Ishikawa (cell line): ENCODE measurements around the gene LSMEM2.

Experiments
- CEBPB ChIP-seq: IDR thresholded peaks from 2 replicates; pipeline ENCODE4 v1.6.1; 2012
- CREB1 ChIP-seq: IDR thresholded peaks from 2 replicates; pipeline ENCODE4 v1.6.1; 2012; ENCODE audit warnings: low read depth
- EGR1 ChIP-seq: IDR thresholded peaks from 2 replicates; pipeline ENCODE4 v1.6.1; 2012
- EP300 ChIP-seq: IDR thresholded peaks from 2 replicates; pipeline ENCODE4 v1.6.1; 2012; ENCODE audit warnings: borderline replicate concordance
- FOXM1 ChIP-seq: IDR thresholded peaks from 2 replicates; pipeline ENCODE4 v1.6.1; 2012; ENCODE audit warnings: low read depth, borderline replicate concordance
- NFIC ChIP-seq: IDR thresholded peaks from 2 replicates; pipeline ENCODE4 v1.6.1; 2012
- RAD21 ChIP-seq: IDR thresholded peaks from 2 replicates; pipeline ENCODE4 v1.6.1; 2012; ENCODE audit warnings: low read depth
- TAF1 ChIP-seq: IDR thresholded peaks from 2 replicates; pipeline ENCODE4 v1.6.1; 2012; ENCODE audit warnings: low read depth, mild to moderate bottlenecking
- TCF12 ChIP-seq: IDR thresholded peaks from 2 replicates; pipeline ENCODE4 v1.6.1; 2012; ENCODE audit warnings: low read depth
- TEAD4 ChIP-seq: IDR thresholded peaks from 2 replicates; pipeline ENCODE4 v1.6.1; 2012
- YY1 ChIP-seq: IDR thresholded peaks from 2 replicates; pipeline ENCODE4 v1.6.1; 2012; ENCODE audit warnings: low read depth
- ZBTB7A ChIP-seq: IDR thresholded peaks from 2 replicates; pipeline ENCODE4 v1.6.1; 2012; ENCODE audit warnings: low read depth
- TF ChIP-seq, protein P1 (sequence below): IDR thresholded peaks from 2 replicates; pipeline ENCODE4 v1.6.1; 2012
- TF ChIP-seq, protein P2 (sequence below): IDR thresholded peaks from 2 replicates; pipeline ENCODE4 v1.6.1; 2012; ENCODE audit warnings: low read depth, mild to moderate bottlenecking
- TF ChIP-seq, protein P3 (sequence below): IDR thresholded peaks from 2 replicates; pipeline ENCODE4 v1.6.1; 2012

LSMEM2 gene

DNA sequence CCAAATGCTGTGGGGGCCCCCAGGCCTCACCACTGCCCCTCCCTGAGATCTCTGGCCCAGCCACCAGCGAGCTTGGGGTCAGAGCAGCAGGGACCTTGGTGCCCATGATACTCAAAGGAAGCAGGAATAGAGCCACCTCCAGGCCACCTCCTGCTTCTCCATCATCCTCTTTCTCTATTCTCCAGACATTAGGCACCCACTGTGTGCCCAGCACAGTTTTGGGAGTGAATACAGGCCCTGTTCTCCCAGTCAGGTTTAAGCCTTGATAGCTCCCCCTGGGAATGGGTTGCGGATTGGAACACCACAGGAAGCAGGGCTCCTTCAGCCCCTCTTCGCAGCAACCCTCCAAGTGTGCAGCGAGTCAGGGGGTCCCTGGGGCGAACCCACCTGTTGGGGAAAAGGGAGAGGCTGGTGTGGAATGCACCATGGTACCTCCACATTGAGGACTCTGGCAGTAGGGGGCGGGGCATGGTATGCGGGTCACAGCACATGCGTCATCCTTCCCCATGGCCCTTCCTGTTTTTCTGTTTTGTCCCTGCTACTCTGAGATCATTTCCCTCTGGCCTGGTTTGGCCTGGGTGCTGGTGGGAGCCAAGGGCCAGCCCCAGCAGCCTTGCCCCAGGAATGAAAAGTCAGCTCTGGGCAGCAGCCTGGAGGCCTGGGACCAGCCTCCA, 24.2 kb upstream of the LSMEM2 start:
- TF ChIP-seq CEBPB (no peak), ZBTB7A (no peak)
- TF ChIP-seq, protein P1, sequence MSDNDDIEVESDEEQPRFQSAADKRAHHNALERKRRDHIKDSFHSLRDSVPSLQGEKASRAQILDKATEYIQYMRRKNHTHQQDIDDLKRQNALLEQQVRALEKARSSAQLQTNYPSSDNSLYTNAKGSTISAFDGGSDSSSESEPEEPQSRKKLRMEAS, result no peak

DNA sequence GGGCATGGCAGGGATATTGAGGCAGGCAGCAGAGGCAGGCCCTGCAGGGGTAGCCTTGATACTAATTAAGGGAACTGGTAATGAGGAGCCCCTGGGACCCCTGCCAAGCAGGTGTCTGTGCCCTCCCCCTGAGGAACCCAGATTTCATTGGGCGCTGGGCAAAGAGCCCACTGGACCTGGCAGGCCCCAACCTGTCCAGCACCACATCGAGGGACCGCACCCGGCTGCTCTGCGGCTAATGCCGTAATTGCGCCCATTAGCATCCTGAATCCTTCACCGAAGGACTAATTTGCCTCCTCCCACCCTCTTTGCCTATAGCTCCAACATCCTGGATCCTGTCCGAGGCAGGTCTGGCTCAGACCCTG, 23.7 kb upstream of the LSMEM2 start:
- TF ChIP-seq TEAD4, result no peak
- TF ChIP-seq FOXM1, result no peak
- TF ChIP-seq TAF1, result no peak
- no peak for TF ChIP-seq EP300
- TF ChIP-seq NFIC, result no peak
- TF ChIP-seq CEBPB, result no peak

DNA sequence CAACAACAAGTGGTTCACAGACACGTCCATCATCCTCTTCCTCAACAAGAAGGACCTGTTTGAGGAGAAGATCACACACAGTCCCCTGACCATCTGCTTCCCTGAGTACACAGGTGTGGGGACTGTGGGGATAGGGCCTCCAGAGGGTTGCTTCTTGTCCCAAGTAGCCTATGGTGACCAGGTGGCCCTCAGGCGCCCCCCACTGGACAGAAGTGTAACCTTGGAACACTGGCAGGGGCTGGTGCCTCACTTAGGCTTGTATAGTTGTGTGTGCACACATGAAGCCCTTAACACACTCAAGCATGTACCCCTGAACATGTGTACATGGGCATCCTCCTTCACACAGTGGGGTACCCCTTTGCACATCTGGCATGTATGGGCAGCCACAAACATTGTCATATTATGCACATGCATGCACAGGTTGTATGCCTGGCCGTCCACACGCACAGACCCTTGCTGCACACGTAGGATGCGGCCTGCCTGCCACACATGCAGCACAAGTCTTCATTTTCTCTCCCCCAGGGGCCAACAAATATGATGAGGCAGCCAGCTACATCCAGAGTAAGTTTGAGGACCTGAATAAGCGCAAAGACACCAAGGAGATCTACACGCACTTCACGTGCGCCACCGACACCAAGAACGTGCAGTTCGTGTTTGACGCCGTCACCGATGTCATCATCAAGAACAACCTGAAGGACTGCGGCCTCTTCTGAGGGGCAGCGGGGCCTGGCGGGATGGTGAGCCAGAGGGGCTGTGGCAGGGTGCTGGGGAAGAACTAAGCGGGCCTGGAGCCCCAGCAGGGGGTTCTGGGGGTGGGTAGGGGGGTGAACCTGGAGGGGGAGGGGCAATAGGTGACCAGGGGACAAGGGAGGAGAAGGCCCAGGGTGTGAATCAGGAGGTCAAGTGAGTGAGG, 21.7 kb upstream of the LSMEM2 start:
- TF ChIP-seq, protein P1, result no peak
- TF ChIP-seq RAD21, result peak; percentile 72

DNA sequence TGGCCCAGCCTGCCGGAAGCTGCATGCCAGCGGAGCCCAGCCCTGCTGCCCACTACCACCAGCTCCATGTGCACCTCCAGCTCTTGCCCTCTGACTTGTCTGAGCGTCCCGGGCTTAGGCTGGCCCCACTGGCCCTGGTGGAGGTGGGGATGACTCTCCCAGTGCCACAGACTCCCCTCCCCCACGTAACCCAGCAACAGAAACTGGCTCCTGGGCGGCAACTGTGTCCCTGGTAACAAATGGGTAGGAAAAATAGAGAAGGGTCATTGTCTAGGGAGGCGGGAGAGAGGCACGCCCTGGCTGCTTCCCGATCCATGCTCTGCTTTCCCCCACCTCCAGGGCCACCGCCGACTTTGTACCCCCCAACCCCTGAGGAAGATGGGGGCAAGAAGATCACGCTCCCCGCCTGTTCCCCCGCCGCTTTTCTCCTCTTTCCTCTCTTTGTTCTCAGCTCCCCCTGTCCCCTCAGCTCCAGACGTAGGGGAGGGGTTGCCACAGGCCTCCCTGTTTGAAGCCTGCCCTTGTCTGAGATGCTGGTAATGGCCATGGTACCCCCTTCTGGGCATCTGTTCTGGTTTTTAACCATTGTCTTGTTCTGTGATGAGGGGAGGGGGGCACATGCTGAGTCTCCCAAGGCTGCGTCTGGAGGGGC, 20.7 kb upstream of the LSMEM2 start:
- TF ChIP-seq EGR1 (no peak), TAF1 (no peak), TCF12 (no peak), RAD21 (no peak), CREB1 (no peak), YY1 (no peak), ZBTB7A (no peak), EP300 (no peak), TEAD4 (no peak), CEBPB (no peak)
- TF ChIP-seq, protein P2, sequence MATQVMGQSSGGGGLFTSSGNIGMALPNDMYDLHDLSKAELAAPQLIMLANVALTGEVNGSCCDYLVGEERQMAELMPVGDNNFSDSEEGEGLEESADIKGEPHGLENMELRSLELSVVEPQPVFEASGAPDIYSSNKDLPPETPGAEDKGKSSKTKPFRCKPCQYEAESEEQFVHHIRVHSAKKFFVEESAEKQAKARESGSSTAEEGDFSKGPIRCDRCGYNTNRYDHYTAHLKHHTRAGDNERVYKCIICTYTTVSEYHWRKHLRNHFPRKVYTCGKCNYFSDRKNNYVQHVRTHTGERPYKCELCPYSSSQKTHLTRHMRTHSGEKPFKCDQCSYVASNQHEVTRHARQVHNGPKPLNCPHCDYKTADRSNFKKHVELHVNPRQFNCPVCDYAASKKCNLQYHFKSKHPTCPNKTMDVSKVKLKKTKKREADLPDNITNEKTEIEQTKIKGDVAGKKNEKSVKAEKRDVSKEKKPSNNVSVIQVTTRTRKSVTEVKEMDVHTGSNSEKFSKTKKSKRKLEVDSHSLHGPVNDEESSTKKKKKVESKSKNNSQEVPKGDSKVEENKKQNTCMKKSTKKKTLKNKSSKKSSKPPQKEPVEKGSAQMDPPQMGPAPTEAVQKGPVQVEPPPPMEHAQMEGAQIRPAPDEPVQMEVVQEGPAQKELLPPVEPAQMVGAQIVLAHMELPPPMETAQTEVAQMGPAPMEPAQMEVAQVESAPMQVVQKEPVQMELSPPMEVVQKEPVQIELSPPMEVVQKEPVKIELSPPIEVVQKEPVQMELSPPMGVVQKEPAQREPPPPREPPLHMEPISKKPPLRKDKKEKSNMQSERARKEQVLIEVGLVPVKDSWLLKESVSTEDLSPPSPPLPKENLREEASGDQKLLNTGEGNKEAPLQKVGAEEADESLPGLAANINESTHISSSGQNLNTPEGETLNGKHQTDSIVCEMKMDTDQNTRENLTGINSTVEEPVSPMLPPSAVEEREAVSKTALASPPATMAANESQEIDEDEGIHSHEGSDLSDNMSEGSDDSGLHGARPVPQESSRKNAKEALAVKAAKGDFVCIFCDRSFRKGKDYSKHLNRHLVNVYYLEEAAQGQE, result no peak
- TF ChIP-seq, protein P1, result no peak
- TF ChIP-seq, protein P3, sequence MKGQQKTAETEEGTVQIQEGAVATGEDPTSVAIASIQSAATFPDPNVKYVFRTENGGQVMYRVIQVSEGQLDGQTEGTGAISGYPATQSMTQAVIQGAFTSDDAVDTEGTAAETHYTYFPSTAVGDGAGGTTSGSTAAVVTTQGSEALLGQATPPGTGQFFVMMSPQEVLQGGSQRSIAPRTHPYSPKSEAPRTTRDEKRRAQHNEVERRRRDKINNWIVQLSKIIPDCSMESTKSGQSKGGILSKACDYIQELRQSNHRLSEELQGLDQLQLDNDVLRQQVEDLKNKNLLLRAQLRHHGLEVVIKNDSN, result no peak

DNA sequence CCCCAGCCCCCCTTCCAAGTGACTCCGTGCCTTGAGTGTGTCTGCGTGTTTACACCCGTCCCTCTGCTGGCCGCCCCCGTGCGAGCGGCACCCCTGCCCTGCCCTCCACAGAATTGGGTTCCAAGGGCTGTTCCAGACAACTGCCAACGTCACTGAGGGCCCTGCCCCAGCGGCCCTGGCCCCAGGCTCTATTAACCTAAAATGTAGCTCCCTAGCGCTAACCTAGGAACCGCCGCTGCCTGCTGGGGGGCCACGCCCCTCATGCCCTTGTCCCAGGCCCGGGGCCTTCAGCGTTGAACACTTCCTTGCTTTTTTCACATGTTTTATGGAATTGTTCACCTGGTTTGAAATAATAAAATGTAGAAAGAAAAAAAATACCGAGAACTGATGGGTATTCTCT, 19.9 kb upstream of the LSMEM2 start:
- TF ChIP-seq FOXM1 (no peak), NFIC (no peak), CEBPB (no peak), CREB1 (no peak), TCF12 (no peak), RAD21 (no peak), EGR1 (no peak), YY1 (no peak)
- TF ChIP-seq, protein P3, result no peak

DNA sequence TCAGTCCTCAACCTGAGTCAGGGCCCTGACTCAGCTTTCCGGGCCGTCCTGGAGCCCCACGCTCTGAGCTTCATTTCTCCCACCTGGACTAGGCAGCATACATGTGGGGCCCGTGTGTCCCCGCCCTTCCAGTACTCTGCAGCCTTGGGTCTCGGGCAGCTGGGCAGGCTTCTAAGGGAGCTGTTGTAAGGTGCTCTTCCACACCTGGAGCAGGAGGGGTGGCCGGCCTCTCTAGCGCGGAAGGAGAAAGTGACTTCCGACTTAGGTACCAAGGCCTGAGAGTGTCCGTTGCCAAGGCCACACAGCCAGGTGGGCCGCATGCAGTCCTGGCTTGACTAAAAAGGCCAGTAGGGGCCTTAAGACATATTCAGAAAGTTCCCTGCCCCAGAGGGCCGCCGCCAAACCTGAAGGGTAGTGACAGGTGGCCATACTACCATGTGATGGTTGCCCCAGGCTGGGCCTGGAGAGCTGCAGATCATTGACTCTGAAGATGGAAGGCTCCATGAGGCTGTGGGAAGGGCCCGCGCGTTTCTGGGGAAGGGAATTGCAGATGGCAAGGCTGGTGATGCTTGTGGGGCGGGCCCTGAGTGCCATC, 19.4 kb upstream of the LSMEM2 start:
- TF ChIP-seq YY1 (no peak), NFIC (no peak), EGR1 (no peak), TCF12 (no peak), ZBTB7A (no peak), CREB1 (no peak), RAD21 (no peak), TEAD4 (no peak), CEBPB (no peak), FOXM1 (no peak), EP300 (no peak), TAF1 (no peak)
- TF ChIP-seq, protein P1, result no peak
- TF ChIP-seq, protein P3, result no peak
- TF ChIP-seq, protein P2, result no peak
